AG04449 (cell line): ENCODE measurements around the gene WDR35.
A peak's percentile ranks its signal among the peaks of the same experiment; 100 is the strongest.

Experiments
- CTCF ChIA-PET: fragments of 350-600 bp; formaldehyde crosslinking; extraction: SDS; loops from one replicate; lab custom pipeline; 2021; ENCODE audit warnings: antibody characterized with exemption; lab: Yijun Ruan, JAX
- POLR2A ChIA-PET: fragments of 400-600, 350-600 bp; formaldehyde crosslinking; extraction: SDS; loops from one replicate; lab custom pipeline; 2020; ENCODE audit warnings: antibody characterized with exemption, inconsistent platforms; lab: Yijun Ruan, JAX
- DNase-seq: peaks from one replicate; pipeline ENCODE4 v3.0.0-alpha.2; 2010; ENCODE audit warnings: low read depth, low spot score
- H3K4me3 ChIP-seq: 2 replicates; pipeline ENCODE4 v1.5.1; 2011; ENCODE audit warnings: low read depth, mild to moderate bottlenecking, control low read depth, low read length
- CTCF ChIP-seq: IDR thresholded peaks from one replicate; pipeline ENCODE4 v1.5.1; 2011; ENCODE audit warnings: mild to moderate bottlenecking, moderate library complexity, low read length, control low read depth, inconsistent platforms; ENCODE audit not compliant: insufficient read depth; ENCODE audit errors: missing control alignments

Gene WDR35

GRCh38 chr2:19863303-19864041 is 126.4 kb downstream of the WDR35 start:
- POLR2A ChIA-PET = no interaction called here

GRCh38 chr2:19861813-19862212 is 128.1 kb downstream of the WDR35 start:
- CTCF ChIA-PET = interaction anchor here (0.9 to 6.3 kb wide), 7 partner anchors 187 to 1341 kb away, joined by 3 to 82 read pairs (median 6); no protein-coding TSS in a partner anchor
- no peak overlapping the region for H3K4me3 ChIP-seq
- no peak for TF ChIP-seq CTCF
- DNase-seq = no peak
- POLR2A ChIA-PET = no interaction called here

More at GRCh38 chr2:19863303-19864041, 126.4 kb downstream of the WDR35 start:
- no peak overlapping the region; the same call in 1 of the 2 replicates for H3K4me3 ChIP-seq
- TF ChIP-seq CTCF = peak; percentile 84
- DNase-seq = no peak
- CTCF ChIA-PET = interaction anchor here (0.6 to 6.3 kb wide), 34 partner anchors 9 to 1487 kb away, joined by 3 to 82 read pairs (median 4); no protein-coding TSS in a partner anchor
